NCI-H526 treated with DMSO at 0.1 percent for 48 hours (cell line): ENCODE data around the gene DCDC2.
"Not testable (repeated sequence)": the region's sequence is repeated elsewhere in the genome, so short reads cannot be mapped to it uniquely, and the experiment has no call there.

Experiments used
- DNase-seq: peaks from one replicate; lab custom pipeline; 2025; lab: John Stamatoyannopoulos, UW

DCDC2 gene

GRCh38 chr6:24378473-24379097 is 20.7 kb upstream of the DCDC2 start:
- DNase-seq, result no peak

- no peak for DNase-seq
Measured at GRCh38 chr6:24376871-24377270, 19.0 kb upstream of the DCDC2 start.

GRCh38 chr6:24374612-24375011 is 16.8 kb upstream of the DCDC2 start:
- DNase-seq, result no peak

DNA sequence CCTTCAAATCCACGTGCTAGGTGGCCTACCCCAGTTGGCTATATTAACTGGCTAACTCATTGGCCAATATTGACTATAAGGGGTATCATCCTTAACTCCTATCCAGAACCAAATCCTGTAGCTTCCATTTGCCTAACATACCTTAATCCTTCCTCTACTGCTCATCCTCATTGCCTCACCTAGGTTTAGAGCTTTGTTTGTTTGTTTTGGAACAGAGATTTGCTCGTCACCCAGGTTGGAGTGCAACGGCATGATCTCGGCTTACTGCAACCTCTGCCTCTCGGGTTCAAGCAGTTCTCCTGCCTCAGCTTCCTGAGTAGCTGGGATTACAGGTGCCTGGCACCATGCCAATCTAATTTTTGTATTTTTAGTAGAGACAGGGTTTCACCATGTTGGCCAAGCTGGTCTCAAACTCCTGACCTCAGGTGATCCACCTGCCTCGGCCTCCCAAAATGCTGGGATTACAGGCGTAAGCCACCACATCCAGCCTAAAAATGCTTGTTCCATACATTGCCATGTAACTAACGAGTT is 7.3 kb upstream of the DCDC2 start:
- DNase-seq, result not testable (repeated sequence)

DNA sequence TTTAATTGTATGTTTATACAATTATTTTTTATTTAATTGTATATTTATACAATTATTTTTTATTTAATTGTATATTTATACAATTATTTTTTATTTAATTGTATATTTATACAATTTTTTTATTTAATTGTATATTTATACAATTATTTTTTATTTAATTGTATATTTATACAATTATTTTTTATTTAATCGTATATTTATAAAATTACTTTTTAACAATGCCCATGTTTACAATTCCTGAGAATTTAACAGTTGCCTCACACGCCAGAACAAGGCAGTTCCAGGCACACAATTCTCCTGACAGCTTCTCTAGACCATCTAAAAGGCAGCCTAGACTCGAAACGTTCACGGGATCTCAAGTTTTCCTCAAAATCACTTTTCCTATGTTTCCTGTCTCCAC is 4.5 kb upstream of the DCDC2 start:
- DNase-seq, result not testable (repeated sequence)

DNA sequence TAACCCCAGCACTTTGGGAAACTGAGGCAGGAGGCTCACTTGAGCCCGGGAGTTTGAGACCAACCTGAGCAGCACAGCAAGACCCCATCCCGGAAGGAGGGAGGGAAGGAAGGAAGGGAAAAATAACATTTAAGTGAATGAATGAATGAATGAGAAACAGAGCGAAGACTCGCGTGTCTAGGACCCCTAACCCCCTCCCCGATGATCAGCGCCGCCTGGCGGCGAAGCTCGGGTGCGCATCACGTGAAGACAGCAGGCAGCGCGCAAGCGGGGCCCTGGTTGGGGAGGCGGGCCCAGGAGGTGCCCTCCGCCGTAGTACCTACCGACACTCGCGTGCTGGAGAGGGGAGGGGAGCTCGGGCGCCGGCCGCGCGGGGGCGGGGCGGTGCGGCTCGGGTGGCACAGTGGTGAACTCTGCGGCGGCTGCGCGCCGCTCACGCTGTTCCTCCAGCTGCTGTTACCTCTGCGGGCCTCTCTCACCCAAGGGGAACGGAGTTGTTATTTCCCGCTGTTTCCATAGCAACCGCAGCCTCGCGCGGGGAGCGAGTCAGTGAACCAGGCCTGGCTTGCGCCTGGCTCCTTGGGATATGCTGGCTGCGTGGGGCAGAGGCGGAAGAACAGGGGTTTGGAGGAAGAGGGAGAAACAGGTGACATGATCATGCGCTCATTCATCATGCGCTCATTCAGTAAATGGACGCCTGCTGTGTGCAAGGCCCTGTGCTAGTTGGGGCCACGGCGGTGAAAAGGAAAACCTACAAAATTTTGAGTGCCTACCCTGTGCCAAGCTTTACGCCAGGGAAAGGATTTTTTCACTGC is 2.0 kb upstream of the DCDC2 start:
- DNase-seq, result peak; percentile 89

DNA sequence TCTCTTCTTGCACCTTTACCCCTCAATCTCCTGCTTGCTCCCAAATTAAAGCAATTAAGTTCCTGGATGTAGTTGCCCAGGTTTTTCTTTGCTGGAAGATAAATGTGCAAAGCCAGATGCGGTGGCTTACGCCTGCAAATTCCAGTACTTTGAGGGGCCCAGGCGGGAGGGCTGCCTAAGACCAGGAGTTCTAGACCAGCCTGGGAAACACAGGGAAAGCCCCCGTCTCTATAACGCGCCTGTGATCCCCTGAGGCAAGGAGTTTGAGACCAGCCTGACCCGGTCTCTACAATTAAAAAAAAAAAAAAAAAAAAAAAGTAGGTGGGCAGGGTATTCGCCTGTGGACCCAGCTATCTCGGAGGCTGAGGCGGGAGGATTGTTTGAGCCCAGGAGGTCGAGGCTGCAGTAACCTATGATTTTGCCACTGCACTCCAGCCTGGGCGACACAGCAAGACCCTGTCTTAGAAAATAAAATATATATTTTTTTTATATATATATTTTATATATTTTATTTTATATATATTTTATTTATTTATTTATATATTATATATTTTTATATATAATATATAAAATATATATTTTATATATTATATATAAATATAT is 461 bp upstream of the DCDC2 start:
- no peak for DNase-seq

DNA sequence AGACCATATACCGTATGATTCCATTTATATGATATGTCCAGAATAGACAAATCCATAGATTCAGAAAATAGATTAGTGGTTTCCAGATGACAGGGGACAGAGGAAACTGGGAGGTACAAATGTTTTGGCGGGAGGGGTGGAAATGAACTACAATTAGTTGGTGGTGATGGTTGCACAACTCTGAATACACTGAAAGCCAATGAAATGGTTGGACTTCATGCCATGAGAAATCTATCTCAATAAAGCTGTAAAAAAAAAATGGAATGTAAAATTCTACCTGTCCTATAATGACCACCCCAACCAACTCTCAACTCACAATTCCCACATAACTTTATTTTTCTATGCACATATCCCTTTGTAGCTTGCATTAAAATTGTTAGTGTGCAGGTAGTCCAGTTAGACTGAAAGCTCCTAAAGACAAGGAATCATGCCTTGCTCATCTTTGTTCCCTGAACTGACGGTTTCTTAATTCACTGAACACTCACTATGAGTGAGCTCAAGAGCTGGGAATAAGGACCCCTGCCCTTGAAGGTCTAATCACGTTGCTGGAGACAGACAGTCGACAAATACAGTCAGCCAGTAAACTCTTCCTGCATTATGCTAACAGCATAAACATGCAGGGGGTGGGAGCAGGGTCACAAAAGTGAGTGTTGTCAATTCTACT is 1.4 kb downstream of the DCDC2 start:
- DNase-seq, result no peak

DNA sequence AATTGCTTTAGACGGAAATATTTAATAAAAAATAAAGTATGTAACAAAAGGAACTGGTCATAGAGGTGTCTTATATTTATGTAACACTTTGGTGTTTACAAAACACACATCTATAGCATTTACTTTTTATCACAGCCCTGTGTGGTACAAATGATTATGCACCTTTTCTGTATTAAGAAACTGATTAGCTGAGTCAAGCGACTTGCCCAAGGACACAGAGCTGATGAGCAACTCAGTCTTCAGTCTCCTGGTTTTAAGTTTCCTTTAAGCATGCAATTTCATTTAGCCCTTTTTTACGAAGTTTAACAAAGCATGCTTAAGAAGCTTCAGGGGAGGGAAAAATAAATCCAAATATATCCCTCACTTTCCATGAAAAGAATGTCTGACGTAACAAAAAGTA is 2.5 kb downstream of the DCDC2 start:
- no peak for DNase-seq

GRCh38 chr6:24353861-24354260 is 4.0 kb downstream of the DCDC2 start:
- no peak for DNase-seq

DNA sequence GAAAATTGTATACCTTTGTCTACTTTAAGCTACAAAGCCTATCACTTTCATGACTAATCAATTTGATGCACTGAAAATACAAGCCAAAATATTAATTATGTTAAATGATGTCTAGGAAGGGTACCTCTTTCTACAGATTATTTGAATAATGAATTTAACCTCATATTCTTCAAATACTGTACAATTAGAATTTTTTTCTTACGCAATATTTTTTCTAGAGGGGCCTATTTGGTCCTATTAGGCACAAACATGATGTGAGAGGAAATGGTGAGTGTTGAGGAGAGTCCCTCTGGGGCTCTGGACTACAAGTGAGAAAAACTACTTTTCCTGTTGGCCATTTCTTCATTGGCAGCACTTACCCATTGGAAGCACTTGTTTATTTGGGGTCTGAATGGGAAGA is 5.4 kb downstream of the DCDC2 start:
- no peak for DNase-seq

GRCh38 chr6:24344976-24345375 is 12.9 kb downstream of the DCDC2 start:
- DNase-seq, result no peak

DNA sequence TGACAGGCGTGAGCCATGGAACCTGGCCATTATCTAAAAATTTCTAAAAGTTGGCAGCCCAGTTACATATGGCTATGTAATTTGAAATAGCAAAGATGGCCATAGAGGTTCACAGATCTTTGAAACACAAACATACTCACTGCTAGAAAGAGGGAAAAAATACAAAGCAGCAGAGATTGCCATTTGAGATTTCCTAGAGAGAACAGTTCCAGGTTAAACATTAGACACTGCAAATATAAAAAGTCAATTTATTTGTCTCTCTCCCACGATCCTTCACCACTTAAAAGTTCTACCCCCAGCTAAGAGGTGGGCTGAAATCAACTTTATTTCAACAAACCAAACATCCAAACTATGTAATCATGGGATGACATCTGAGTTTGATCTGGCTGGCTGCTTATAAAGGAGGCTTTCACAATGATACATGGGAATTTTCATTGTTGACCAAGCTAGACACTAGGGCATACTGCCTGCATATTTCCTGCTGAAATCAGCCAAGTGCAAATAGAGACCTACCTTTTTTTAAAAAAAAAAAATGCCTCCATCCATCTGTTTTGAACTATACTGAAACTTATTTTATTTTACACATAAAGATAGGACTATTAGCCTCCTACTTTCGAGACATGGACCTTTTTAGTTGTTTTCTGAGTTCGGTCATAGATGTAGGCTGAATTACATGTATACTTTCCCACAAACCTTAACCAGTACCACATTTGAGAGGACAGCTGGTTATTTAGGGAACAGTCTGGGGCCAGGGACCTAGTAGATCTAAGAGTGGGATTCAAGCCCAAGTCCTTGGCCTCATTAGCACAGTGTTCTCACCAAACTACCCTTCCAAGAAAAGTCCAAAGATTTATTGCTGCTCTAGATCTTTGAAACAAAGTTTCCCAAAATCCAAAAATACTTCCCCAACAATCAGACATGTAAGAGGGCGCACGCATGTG is 16.6 kb downstream of the DCDC2 start:
- DNase-seq, result no peak

GRCh38 chr6:24339932-24340331 is 17.9 kb downstream of the DCDC2 start:
- no peak for DNase-seq

DNA sequence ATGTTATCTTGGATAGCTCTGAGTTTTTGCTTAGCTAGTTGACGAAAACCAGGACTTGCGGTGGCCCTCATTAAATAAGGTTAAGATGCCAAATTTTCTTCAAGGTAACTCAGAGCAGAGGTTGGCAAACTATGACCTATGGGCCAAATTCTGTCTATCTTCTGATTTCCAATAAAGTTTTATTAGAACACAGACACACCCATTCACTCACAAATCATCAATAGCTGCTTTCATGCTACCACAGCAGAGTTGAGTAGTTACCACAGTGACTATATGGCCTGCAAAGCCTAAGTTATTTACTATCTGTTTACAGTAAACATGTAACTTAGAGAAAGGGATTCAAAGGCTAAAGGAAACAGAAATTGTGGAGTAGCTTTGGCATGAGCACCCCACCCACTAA is 23.6 kb downstream of the DCDC2 start:
- no peak for DNase-seq

GRCh38 chr6:24332317-24332716 is 25.5 kb downstream of the DCDC2 start:
- no peak for DNase-seq

DNA sequence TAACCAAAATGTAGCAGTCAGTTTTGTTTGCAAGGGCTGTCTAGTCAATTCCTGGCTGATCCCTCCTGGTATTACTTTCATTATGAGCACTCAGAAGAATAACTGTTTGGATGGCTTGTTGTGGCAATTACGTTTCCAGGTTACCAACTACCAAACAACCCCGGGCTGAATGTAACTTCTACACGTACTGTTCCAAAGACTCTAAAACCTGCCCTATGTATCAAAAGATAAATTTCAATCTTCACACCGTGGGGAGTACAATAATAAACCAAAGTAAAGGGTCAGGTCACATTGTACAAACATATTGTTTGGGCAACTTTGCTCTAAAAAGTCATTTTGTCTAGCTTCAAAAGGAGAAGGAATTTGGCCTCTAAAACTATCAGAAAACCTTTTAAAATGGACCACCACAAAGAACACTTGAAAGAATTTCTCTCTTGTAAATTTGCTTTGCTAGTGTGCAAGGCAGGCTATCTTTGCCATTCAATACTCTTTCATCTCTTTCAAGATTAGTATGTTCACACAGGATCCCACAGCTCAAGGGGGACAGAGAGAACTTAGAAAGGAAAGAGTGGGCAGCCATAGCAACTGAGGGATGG is 27.6 kb downstream of the DCDC2 start:
- no peak for DNase-seq

DNA sequence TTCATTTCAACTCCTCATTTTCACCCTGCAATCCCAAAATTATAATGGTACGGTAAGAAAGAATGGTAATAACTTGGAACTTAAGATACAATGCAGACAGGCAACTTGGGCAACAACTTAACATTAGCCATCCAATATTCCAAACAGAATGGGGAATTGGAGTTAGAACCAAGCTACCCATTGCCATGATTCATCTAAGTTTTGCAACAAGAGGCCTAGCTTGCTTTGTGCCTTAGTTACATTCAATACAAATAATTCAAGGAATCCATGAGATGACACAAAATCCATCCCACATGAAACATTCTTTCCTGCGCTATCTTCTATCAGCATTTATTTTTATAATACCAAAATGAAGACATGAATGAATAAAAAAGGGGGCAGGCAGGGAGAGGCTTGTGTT is 28.4 kb downstream of the DCDC2 start:
- DNase-seq, result no peak

GRCh38 chr6:24329022-24329421 is 28.8 kb downstream of the DCDC2 start:
- no peak for DNase-seq

GRCh38 chr6:24327756-24328155 is 30.1 kb downstream of the DCDC2 start:
- DNase-seq, result no peak

DNA sequence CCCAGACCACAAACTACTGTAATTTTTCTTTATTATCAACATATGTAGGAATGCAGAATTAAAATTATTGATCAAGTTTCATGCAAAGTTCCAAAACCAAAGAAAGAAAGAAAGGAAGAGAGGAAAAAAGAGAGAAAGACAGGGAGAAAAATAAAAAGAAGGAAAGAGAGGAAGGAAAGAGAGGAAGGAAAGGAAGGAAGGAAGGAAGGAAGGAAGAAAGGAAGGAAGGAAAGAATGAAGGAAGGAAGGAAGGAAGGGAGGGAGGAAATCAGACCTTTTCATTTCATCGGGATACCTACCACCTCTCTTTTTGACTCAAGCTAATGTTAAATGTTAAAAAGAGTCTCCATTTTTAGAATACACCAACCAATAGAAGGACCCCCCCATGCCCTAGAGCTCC is 31.9 kb downstream of the DCDC2 start:
- no peak for DNase-seq
